ENCODE data around the gene SEMA4D. TPM values are rescaled to one million over a fixed set of nuclear protein-coding genes. Genes with fewer than 3 reads are reported as not detected.
"Not testable (repeated sequence)": the region's sequence is repeated elsewhere in the genome, so short reads cannot be mapped to it uniquely, and the experiment has no call there.

Gene SEMA4D
- total RNA-seq, 1 donor: 0.72 TPM

DNA sequence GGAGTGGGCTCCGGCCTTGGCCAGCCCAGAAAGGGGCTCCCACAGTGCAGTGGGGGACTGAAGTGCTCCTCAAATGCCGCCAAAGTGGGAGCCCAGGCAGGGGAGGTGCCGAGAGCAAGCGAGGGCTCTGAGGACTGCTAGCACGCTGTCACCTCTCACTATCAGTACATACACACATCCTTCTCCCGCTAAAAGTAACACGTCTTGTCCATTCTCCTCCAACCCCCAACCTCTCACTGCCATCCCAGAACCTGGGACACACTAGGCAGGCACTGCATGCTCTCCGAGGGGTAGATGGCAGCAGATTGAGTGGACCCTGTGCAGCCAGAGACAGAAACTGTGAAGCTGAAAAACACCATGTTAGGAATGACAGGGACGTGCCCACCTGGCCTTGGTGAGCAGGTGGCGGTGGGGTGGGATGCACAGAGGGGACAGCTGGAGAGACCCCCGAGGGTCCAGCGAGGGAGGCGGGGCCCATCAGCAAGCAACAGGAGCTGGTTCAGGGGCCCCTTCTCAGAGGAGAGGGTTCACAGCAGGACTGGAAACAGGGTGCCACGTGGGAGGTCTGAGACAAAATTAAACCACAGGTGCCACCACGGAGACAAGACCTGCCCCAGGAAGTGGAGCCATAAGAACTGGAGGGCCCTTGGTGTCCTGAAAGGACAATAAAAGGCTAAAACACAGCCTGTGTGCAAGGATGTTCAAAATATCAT, 16.9 kb downstream of the SEMA4D start:
- Histone ChIP-seq H3K27me3 (ENCODE audit: insufficient read depth, low read length) (no peaks in the 10 kb centered on the region), H3K79me2 (ENCODE audit: insufficient read depth, low read length) (no peaks in the 10 kb centered on the region), H2AFZ (ENCODE audit: low read length) (no peak overlapping the region), H3K4me2 (ENCODE audit: insufficient read depth, low read length) (no peak overlapping the region), H3K36me3 (ENCODE audit: insufficient read depth, low read length) (no peaks in the 10 kb centered on the region), H3K27ac (ENCODE audit: low read depth, low read length) (no peak overlapping the region), H3K4me1 (ENCODE audit: insufficient read depth, low read length) (no peaks in the 10 kb centered on the region), H3K9me3 (ENCODE audit: low read depth, low read length) (no peaks in the 10 kb centered on the region), H3K4me3 (ENCODE audit: insufficient read depth, low read length) (no peak overlapping the region), H4K20me1 (ENCODE audit: insufficient read depth, low read length) (no peaks in the 10 kb centered on the region)
- no peak for DNase-seq (ENCODE audit: insufficient read length, low spot score, missing footprints)
- no peak for TF ChIP-seq CTCF (IDR thresholded peaks at IDR 0.05; ENCODE audit: extremely low read depth, low read depth, low read length)

DNA sequence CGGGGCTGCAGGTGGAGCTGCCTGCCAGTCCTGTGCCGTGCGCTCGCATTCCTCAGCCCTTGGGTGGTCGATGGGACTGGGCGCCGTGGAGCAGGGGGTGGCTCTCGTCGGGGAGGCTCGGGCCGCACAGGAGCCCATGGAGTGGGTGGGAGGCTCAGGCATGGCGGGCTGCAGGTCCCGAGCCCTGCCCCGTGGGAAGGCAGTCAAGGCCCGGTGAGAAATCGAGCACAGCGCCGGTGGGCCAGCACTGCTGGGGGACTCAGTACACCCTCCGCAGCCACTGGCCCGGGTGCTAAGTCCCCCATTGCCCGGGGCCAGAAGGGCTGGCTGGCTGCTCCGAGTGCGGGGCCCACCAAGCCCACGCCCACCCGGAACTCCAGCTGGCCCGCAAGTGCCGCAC, 17.5 kb downstream of the SEMA4D start:
- H3K9me3 ChIP-seq (ENCODE audit: low read depth, low read length); H3K4me1 ChIP-seq (ENCODE audit: insufficient read depth, low read length); H3K27me3 ChIP-seq (ENCODE audit: insufficient read depth, low read length); H4K20me1 ChIP-seq (ENCODE audit: insufficient read depth, low read length); H3K36me3 ChIP-seq (ENCODE audit: insufficient read depth, low read length); H3K4me3 ChIP-seq (ENCODE audit: insufficient read depth, low read length); H2AFZ ChIP-seq (ENCODE audit: low read length); H3K27ac ChIP-seq (ENCODE audit: low read depth, low read length); H3K79me2 ChIP-seq (ENCODE audit: insufficient read depth, low read length); DNase-seq (ENCODE audit: insufficient read length, low spot score, missing footprints); H3K4me2 ChIP-seq (ENCODE audit: insufficient read depth, low read length): not testable (repeated sequence)

DNA sequence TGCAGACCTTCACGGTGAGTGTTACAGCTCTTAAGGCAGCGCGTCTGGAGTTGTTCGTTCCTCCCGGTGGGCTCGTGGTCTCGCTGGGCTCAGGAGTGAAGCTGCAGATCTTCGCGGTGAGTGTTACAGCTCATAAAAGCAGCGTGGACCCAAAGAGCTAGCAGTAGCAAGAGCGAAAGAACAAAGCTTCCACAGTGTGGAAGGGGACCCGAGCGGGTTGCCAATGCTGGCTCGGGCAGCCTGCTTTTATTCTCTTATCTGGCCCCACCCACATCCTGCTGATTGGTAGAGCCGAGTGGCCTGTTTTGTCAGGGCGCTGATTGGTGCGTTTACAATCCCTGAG, 18.3 kb downstream of the SEMA4D start:
- not testable (repeated sequence) for H2AFZ ChIP-seq (ENCODE audit: low read length); H3K36me3 ChIP-seq (ENCODE audit: insufficient read depth, low read length); H3K27ac ChIP-seq (ENCODE audit: low read depth, low read length); H3K4me3 ChIP-seq (ENCODE audit: insufficient read depth, low read length); H3K27me3 ChIP-seq (ENCODE audit: insufficient read depth, low read length); DNase-seq (ENCODE audit: insufficient read length, low spot score, missing footprints); H3K9me3 ChIP-seq (ENCODE audit: low read depth, low read length); H3K4me2 ChIP-seq (ENCODE audit: insufficient read depth, low read length); H4K20me1 ChIP-seq (ENCODE audit: insufficient read depth, low read length); H3K79me2 ChIP-seq (ENCODE audit: insufficient read depth, low read length); H3K4me1 ChIP-seq (ENCODE audit: insufficient read depth, low read length)

DNA sequence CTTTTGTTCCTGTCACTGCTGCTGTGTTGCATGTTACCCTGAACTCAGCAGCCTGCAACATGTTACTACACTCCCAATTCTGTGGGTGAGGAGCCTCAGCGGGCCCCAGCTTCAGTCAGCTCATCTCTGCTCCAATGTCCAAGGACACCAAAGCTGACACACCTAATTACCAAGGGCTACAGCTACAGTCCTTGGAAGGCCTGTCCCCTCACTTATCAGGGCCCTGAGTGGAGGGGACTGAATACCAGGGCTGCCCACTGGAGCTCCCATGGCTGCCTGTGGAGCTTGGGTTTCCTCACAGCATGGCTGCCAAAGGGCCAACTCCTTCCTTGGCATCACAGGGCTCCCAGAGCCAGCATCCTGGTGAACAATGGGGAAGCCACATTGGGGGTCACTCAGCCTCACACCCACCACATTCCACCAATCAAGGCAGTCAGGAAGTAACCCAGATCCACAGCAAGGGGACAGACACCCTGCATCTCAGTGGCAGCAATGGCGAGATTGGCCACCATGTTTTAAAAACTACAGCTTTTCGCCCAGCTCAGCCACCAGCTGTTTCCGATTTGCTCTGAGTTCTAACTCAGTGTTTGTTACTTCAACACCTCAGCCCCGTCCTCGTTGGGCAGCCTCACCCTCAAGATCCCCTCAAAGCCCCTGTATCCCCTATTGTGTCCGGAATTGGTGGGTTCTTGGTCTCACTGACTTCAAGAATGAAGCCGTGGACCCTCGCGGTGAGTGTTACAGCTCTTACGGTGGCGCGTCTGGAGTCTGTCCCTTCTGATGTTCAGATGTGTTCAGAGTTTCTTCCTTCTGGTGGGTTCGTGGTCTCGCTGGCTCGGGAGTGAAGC, 18.9 kb downstream of the SEMA4D start:
- Histone ChIP-seq H3K27me3 (ENCODE audit: insufficient read depth, low read length) (no peaks in the 10 kb centered on the region), H3K9me3 (ENCODE audit: low read depth, low read length) (no peaks in the 10 kb centered on the region), H3K4me2 (ENCODE audit: insufficient read depth, low read length) (no peak overlapping the region), H3K27ac (ENCODE audit: low read depth, low read length) (no peak overlapping the region), H3K36me3 (ENCODE audit: insufficient read depth, low read length) (no peaks in the 10 kb centered on the region), H3K4me1 (ENCODE audit: insufficient read depth, low read length) (no peaks in the 10 kb centered on the region), H4K20me1 (ENCODE audit: insufficient read depth, low read length) (no peaks in the 10 kb centered on the region), H3K79me2 (ENCODE audit: insufficient read depth, low read length) (no peaks in the 10 kb centered on the region), H2AFZ (ENCODE audit: low read length) (no peak overlapping the region), H3K4me3 (ENCODE audit: insufficient read depth, low read length) (no peak overlapping the region)
- no peak for TF ChIP-seq CTCF (IDR thresholded peaks at IDR 0.05; ENCODE audit: extremely low read depth, low read depth, low read length)
- no peak for DNase-seq (ENCODE audit: insufficient read length, low spot score, missing footprints)

All from osteoblast (primary cell).